BLaER1 (cell line): ENCODE measurements around the gene COL27A1.
A peak's percentile ranks its signal among the peaks of the same experiment; 100 is the strongest.

Source experiments
- H3K27ac ChIP-seq: shearing (Covaris generic); formaldehyde crosslinking; 2 replicates; pipeline ENCODE4 v1.8.1; 2022
- H3K27me3 ChIP-seq: shearing (Covaris generic); formaldehyde crosslinking; 2 replicates; pipeline ENCODE4 v1.8.1; 2022
- H3K36me3 ChIP-seq: shearing (Covaris generic); formaldehyde crosslinking; 2 replicates; pipeline ENCODE4 v1.8.1; 2022
- H3K4me1 ChIP-seq: shearing (Covaris generic); formaldehyde crosslinking; 2 replicates; pipeline ENCODE4 v1.8.1; 2022
- H3K4me2 ChIP-seq: shearing (Covaris generic); formaldehyde crosslinking; 2 replicates; pipeline ENCODE4 v1.8.1; 2022
- H3K4me3 ChIP-seq: shearing (Covaris generic); formaldehyde crosslinking; 2 replicates; pipeline ENCODE4 v1.8.1; 2022
- H3K9ac ChIP-seq: shearing (Covaris generic); formaldehyde crosslinking; 2 replicates; pipeline ENCODE4 v1.8.1; 2022
- H3K9me3 ChIP-seq: shearing (Covaris generic); formaldehyde crosslinking; 2 replicates; pipeline ENCODE4 v1.8.1; 2022
- H4K20me1 ChIP-seq: shearing (Covaris generic); formaldehyde crosslinking; 2 replicates; pipeline ENCODE4 v1.8.1; 2022
- Cebpa-rat ChIP-seq: shearing (Covaris generic); IDR thresholded peaks from 2 replicates; pipeline ENCODE4 v1.8.1; 2022

COL27A1 gene

DNA sequence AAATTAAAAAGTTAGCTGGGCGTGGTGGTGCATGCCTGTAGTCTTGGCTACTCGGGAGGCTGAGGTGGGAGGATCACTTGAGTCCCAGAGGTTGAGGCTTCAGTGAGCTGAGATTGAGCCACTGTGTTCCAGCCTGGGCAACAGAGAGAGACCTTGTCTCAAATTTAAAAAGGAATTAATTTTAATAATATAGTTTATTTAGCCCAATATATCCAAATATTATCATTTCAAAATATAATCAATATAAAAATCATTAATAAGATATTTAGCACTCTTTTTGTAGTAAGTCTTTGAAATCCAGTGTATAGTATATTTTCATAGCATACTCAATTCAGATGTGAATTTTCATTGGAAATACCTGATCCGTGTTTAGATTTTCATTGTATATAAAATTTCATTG, 124.4 kb downstream of the COL27A1 start:
- Histone ChIP-seq H3K4me3 (no peak overlapping the region), H3K27me3 (no peaks in the 10 kb centered on the region), H3K4me2 (0 out of 2 replicates have a peak overlapping the region, but pooled peaks have one; percentile 47), H3K27ac (no peak overlapping the region), H3K9me3 (no peaks in the 10 kb centered on the region), H3K36me3 (peaks cover 82% of the 10 kb centered on the region), H3K4me1 (peaks cover 33% of the 10 kb centered on the region), H3K9ac (no peak overlapping the region), H4K20me1 (no peaks in the 10 kb centered on the region)
- no peak for TF ChIP-seq Cebpa-rat

DNA sequence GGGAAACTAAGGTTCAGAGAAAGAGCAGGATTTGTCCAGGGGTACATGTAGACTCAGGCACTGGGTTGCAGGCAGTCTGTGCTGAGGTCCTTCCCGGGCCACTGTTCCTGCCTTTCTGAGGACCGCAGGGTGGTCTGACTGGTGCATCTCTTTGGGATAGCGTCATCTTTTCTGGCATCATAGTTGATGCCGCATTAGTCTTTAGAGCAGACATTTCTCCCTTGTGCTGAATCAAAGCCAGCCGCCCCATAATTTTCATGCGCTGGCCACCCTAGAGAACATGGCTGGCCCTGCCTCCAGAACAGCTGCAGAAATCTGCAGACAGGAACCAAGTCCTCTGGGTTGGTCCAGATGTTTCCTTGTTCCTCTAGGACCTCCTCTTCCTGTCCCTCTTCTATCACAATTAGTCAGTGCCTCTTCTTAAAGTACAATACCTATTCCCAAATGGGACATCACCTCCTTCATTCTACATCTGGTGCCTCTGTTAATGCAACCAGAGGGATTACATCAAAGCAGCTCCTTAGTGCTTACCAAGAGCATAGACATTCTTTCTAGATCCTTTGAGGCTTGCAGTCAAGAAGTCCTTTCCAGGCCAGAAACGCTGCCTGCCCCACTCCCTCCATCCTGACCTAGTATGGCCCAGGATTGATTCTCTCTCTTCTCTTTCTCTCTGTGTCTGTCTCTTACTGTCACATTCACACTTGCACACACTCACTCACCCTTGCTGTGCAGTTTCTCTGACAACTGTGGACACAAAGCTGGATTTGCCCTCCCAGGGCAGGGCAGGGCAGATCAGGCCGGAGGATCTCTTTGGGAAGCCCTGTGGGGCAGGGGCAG, 125.5 kb downstream of the COL27A1 start:
- Histone ChIP-seq H3K27me3 (no peaks in the 10 kb centered on the region), H3K4me3 (no peak overlapping the region), H3K27ac (peak overlapping the region; percentile 60), H3K4me1 (peaks cover 33% of the 10 kb centered on the region), H3K9ac (no peak overlapping the region), H3K4me2 (peak overlapping the region; percentile 60), H3K9me3 (no peaks in the 10 kb centered on the region), H4K20me1 (no peaks in the 10 kb centered on the region), H3K36me3 (peaks cover 85% of the 10 kb centered on the region)
- no peak for TF ChIP-seq Cebpa-rat

DNA sequence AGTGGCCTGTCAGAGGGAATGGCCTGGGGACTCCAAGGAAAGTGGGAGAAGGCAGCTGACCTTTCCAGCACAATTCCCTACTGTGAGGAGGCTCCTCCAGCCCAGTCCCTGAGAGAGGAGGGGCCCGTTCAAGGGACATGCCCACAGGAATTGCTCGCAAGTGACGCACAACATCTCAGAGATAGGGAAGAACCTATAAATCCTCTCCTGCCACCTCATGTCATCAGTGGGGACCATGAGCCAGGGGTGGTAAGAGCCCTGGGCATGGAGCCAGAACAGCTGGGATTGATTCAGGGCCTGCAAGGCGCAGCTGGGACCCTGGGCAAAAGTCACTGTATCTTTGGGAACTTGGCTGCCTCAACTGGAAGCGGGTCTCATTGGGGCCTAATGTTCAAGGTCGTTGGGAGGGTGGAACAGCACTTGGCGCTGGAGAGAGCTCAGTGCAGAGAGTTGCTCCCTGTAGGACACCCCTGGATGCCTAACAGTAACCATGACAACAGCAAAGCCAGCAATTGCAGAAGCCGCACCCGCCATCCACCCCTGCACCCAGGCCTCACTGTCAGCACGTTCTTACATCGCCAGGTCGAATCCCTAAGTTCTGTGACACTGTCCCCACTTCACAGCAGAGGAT, 126.3 kb downstream of the COL27A1 start:
- Histone ChIP-seq H4K20me1 (no peaks in the 10 kb centered on the region), H3K27ac (peak overlapping the region; percentile 60; the same call in 1 of the 2 replicates), H3K4me1 (peaks cover 33% of the 10 kb centered on the region), H3K4me2 (peak overlapping the region; percentile 60), H3K9ac (no peak overlapping the region), H3K4me3 (no peak overlapping the region), H3K36me3 (peaks cover 84% of the 10 kb centered on the region), H3K9me3 (no peaks in the 10 kb centered on the region), H3K27me3 (no peaks in the 10 kb centered on the region)
- no peak for TF ChIP-seq Cebpa-rat

DNA sequence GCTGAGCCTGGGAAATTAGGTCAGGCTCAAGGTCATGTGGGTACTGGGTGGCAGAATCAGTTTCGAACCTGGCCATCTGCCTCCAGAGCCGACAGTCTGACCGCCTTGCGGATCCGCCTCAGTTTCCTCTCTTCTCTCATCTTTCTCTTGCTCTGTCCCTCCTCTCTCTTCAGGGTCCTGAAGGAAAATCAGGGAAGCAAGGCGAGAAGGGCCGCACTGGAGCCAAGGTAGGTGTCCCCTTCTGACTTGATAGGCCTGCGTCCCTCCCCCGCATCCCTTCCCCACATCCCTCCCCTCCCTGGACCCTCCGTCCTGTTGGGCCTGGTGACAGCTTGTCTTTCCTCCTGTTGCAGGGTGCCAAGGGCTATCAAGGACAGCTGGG, 126.8 kb downstream of the COL27A1 start:
- Histone ChIP-seq H3K36me3 (peaks cover 84% of the 10 kb centered on the region), H3K27ac (no peak overlapping the region), H3K4me3 (no peak overlapping the region), H3K9me3 (no peaks in the 10 kb centered on the region), H4K20me1 (no peaks in the 10 kb centered on the region), H3K9ac (no peak overlapping the region), H3K4me2 (no peak overlapping the region), H3K4me1 (peaks cover 33% of the 10 kb centered on the region), H3K27me3 (no peaks in the 10 kb centered on the region)
- TF ChIP-seq Cebpa-rat: no peak

- H3K4me2 ChIP-seq: no peak overlapping the region
- H3K9me3 ChIP-seq: no peaks in the 10 kb centered on the region
- H3K27me3 ChIP-seq: no peaks in the 10 kb centered on the region
- TF ChIP-seq Cebpa-rat: no peak
- no peak overlapping the region for H3K27ac ChIP-seq
- no peak overlapping the region for H3K9ac ChIP-seq
- no peak overlapping the region for H3K4me3 ChIP-seq
- peaks cover 84% of the 10 kb centered on the region for H3K36me3 ChIP-seq
- peaks cover 33% of the 10 kb centered on the region for H3K4me1 ChIP-seq
- no peaks in the 10 kb centered on the region for H4K20me1 ChIP-seq
Observed at GRCh38 chr9:114282507-114282906, 127.2 kb downstream of the COL27A1 start.

DNA sequence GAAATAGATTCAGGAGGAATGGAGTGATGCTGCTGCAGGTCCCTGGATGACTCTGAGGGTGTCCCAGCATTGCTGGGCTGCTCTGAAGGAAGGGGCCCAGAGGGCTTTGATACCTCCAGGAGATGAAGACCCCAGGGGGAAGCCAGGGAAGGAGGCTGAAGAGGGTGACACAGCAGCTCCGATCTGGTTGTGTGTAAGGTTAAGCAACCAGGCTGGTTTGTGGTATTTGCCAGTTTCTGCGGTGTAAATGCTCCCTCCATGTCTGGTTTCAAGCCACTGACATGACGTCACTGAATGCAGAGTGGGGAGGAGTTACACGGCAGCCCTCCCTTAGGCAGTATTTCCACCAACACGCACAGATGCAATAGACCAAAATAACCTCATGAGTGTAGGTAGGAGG, 127.6 kb downstream of the COL27A1 start:
- no peaks in the 10 kb centered on the region for H3K9me3 ChIP-seq
- no peak overlapping the region for H3K4me3 ChIP-seq
- H4K20me1 ChIP-seq: no peaks in the 10 kb centered on the region
- no peak overlapping the region for H3K27ac ChIP-seq
- peaks cover 84% of the 10 kb centered on the region for H3K36me3 ChIP-seq
- H3K4me1 ChIP-seq: peaks cover 33% of the 10 kb centered on the region
- no peak overlapping the region for H3K9ac ChIP-seq
- no peaks in the 10 kb centered on the region for H3K27me3 ChIP-seq
- no peak for TF ChIP-seq Cebpa-rat
- no peak overlapping the region for H3K4me2 ChIP-seq

GRCh38 chr9:114283551-114284111, 128.3 kb downstream of the COL27A1 start:
- Histone ChIP-seq H3K27me3 (no peaks in the 10 kb centered on the region), H3K9me3 (no peaks in the 10 kb centered on the region), H4K20me1 (no peaks in the 10 kb centered on the region), H3K27ac (no peak overlapping the region), H3K4me1 (peaks cover 30% of the 10 kb centered on the region), H3K9ac (no peak overlapping the region), H3K4me2 (no peak overlapping the region), H3K4me3 (no peak overlapping the region), H3K36me3 (peaks cover 90% of the 10 kb centered on the region)
- no peak for TF ChIP-seq Cebpa-rat

GRCh38 chr9:114284316-114285060, 129.2 kb downstream of the COL27A1 start:
- Histone ChIP-seq H3K9me3 (no peaks in the 10 kb centered on the region), H3K9ac (no peak overlapping the region), H3K4me1 (peaks cover 22% of the 10 kb centered on the region), H4K20me1 (no peaks in the 10 kb centered on the region), H3K4me3 (no peak overlapping the region), H3K4me2 (no peak overlapping the region), H3K36me3 (peaks cover 84% of the 10 kb centered on the region), H3K27ac (no peak overlapping the region), H3K27me3 (no peaks in the 10 kb centered on the region)
- no peak for TF ChIP-seq Cebpa-rat

DNA sequence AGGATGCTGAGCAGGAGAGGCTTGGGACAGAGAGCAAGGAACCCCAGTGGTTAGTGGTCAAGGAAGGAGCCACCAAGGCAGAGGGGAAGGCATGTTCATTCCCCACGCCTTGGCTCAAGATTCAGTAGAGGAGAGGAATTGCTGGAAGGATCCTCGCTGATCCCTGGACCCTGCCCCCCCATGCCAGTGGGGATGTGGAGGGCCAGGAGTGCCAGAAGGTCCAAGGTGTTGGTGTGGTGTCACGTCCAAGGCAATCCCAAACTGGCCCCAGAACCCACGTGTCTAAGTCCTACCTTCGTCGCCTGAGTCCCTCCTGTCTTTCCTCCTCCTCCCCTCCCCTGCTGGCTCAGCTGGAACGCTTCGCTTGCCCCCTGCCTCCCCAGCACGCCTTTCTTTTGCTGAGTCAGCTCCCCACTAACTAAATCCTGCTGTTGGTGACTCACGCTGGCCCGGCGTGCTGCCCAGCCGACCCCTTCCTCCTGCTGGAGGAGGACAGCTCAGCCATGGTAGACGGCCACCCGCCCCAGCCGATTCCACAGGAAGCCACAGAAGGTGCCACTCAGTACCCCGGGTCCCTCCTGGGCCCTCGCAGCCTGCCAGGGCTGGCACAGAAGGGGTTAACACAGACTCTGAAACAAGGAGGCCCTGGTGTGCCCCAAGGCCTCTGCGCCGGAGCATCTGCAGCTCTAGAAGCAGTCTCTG, 130.0 kb downstream of the COL27A1 start:
- Histone ChIP-seq H4K20me1 (no peaks in the 10 kb centered on the region), H3K27ac (no peak overlapping the region), H3K27me3 (no peaks in the 10 kb centered on the region), H3K4me3 (no peak overlapping the region), H3K9ac (0 out of 2 replicates have a peak overlapping the region, but pooled peaks have one; percentile 6), H3K4me2 (no peak overlapping the region), H3K36me3 (peaks cover 83% of the 10 kb centered on the region), H3K9me3 (no peaks in the 10 kb centered on the region), H3K4me1 (peaks cover 15% of the 10 kb centered on the region)
- TF ChIP-seq Cebpa-rat: no peak
